Measurements from ENCODE around the gene CLEC7A. TPM values are rescaled to one million over a fixed set of nuclear protein-coding genes. Genes with fewer than 3 reads are reported as not detected.
A peak's percentile ranks its signal among the peaks of the same experiment; 100 is the strongest.

CLEC7A gene
- total RNA-seq, 2 donors from 2014 or later: 3.4 to 4.6 TPM

- no peak for TF ChIP-seq POLR2A (IDR thresholded peaks at IDR 0.05)
- TF ChIP-seq POLR2AphosphoS5 (IDR thresholded peaks at IDR 0.05): no peak
- no peak for TF ChIP-seq CTCF (IDR thresholded peaks at IDR 0.05)
- Histone ChIP-seq H3K36me3 (no peaks in the 10 kb centered on the region), H3K27ac (no peak overlapping the region), H3K9me3 (no peaks in the 10 kb centered on the region), H3K4me3 (no peak overlapping the region), H3K27me3 (replicated peaks; ENCODE audit: insufficient read depth) (no peaks in the 10 kb centered on the region), H3K4me1 (replicated peaks) (no peaks in the 10 kb centered on the region)
- WGBS: 57% methylated on average over 5 of the region's 5 CpGs
- intact Hi-C loops (cut with DNase I): no loop called here
- DNase-seq (ENCODE audit: low spot score): no peak
Measured at GRCh38 chr12:10073261-10073660, 56.7 kb downstream of the CLEC7A start.

DNA sequence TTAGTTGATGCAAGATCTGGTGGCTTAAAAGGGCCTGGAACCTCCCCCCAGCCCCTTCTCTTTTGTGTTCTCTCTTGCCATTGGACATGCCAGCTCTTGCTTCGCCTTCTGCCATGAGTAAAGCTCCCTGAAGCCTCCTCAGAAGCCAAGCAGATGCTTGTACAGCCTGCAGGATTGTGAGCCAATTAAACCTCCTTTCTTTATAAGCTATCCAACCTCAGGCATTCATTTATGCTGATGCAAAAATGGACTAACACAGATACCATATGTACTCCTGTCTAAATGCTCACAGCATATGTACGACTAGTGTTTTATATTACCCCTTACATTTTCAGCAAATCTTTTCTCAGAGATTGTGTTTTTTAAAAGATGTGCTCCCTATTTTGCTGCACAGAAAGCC lies 57.9 kb downstream of the CLEC7A start:
- Histone ChIP-seq H3K4me1 (replicated peaks) (no peaks in the 10 kb centered on the region), H3K36me3 (no peaks in the 10 kb centered on the region), H3K4me3 (no peak overlapping the region), H3K9me3 (no peaks in the 10 kb centered on the region), H3K27me3 (replicated peaks; ENCODE audit: insufficient read depth) (no peaks in the 10 kb centered on the region), H3K27ac (no peak overlapping the region)
- intact Hi-C loops (cut with DNase I): no loop called here
- DNase-seq (ENCODE audit: low spot score): no peak
- WGBS: 94% methylated on average over 2 of the region's 2 CpGs
- no peak for TF ChIP-seq POLR2A (IDR thresholded peaks at IDR 0.05)
- TF ChIP-seq POLR2AphosphoS5 (IDR thresholded peaks at IDR 0.05): no peak
- TF ChIP-seq CTCF (IDR thresholded peaks at IDR 0.05): no peak

GRCh38 chr12:10070380-10070779 lies 59.6 kb downstream of the CLEC7A start:
- no peak for DNase-seq (ENCODE audit: low spot score)
- Histone ChIP-seq H3K9me3 (no peaks in the 10 kb centered on the region), H3K36me3 (no peaks in the 10 kb centered on the region), H3K4me3 (no peak overlapping the region), H3K4me1 (replicated peaks) (no peaks in the 10 kb centered on the region), H3K27me3 (replicated peaks; ENCODE audit: insufficient read depth) (no peaks in the 10 kb centered on the region), H3K27ac (no peak overlapping the region)
- intact Hi-C loops (cut with DNase I): no loop called here
- no peak for TF ChIP-seq CTCF (IDR thresholded peaks at IDR 0.05)
- no peak for TF ChIP-seq POLR2A (IDR thresholded peaks at IDR 0.05)
- no peak for TF ChIP-seq POLR2AphosphoS5 (IDR thresholded peaks at IDR 0.05)
- WGBS: 98% methylated on average over 4 of the region's 4 CpGs

- intact Hi-C loops (cut with DNase I): no loop called here
- no peak for DNase-seq (ENCODE audit: low spot score)
- Histone ChIP-seq H3K4me3 (no peak overlapping the region), H3K36me3 (no peaks in the 10 kb centered on the region), H3K9me3 (no peaks in the 10 kb centered on the region), H3K4me1 (replicated peaks) (no peaks in the 10 kb centered on the region), H3K27ac (no peak overlapping the region), H3K27me3 (replicated peaks; ENCODE audit: insufficient read depth) (no peaks in the 10 kb centered on the region)
- no peak for TF ChIP-seq POLR2A (IDR thresholded peaks at IDR 0.05)
- WGBS: 25% methylated on average over 3 of the region's 3 CpGs
Measured at GRCh38 chr12:10069976-10070375, 60.0 kb downstream of the CLEC7A start.

DNA sequence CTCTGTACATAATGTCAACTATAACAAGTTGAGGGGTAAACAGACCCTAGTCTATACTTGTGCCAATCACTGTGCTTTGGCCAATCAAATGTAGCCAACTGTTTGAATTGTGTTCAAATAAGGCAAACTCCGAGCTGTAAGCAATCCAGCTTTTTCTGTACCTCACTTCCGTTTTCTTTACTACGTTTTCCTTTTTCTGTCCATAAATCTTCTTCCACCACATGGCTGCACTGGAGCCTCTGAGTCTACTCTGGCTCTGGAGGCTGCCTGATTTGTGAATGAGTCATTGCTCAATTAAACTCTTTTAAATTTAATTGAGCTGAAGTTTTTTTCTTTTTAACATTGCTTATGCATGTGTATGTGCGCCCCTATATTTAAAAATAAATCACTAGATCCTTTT lies 60.9 kb downstream of the CLEC7A start:
- intact Hi-C loops (cut with DNase I): no loop called here
- no peak overlapping the region for H3K4me3 ChIP-seq
- TF ChIP-seq CTCF (IDR thresholded peaks at IDR 0.05) (no peak), POLR2AphosphoS5 (IDR thresholded peaks at IDR 0.05) (no peak), POLR2A (IDR thresholded peaks at IDR 0.05) (no peak)
- WGBS: 32% methylated on average over 4 of the region's 4 CpGs
- H3K27ac ChIP-seq: peak overlapping the region in 1 of 2 donors; percentile 37
- no peak for DNase-seq (ENCODE audit: low spot score)
- no peaks in the 10 kb centered on the region for H3K9me3 ChIP-seq
- H3K36me3 ChIP-seq: no peaks in the 10 kb centered on the region
- H3K27me3 ChIP-seq (replicated peaks; ENCODE audit: insufficient read depth): no peaks in the 10 kb centered on the region
- no peaks in the 10 kb centered on the region for H3K4me1 ChIP-seq (replicated peaks)

All from prostate gland (tissue), 2 donors.